GM12878 (cell line): ENCODE results near the gene LCLAT1. TPM values are rescaled to one million over a fixed set of nuclear protein-coding genes. Genes with fewer than 3 reads are reported as not detected.

Experiments used
- ASH2L ChIP-seq: fragments of 300-600, 200-600 bp; sonication (generic); IDR thresholded peaks from 2 replicates; pipeline ENCODE4 v1.6.1; 2017; ENCODE audit warnings: low read depth, mild to moderate bottlenecking, borderline replicate concordance
- BMI1 ChIP-seq: fragments of 450-650 bp; IDR thresholded peaks from 2 replicates; pipeline ENCODE4 v1.6.1; 2016; ENCODE audit warnings: mild to moderate bottlenecking, moderate library complexity, borderline replicate concordance
- CBX5 ChIP-seq: sonication (generic); IDR thresholded peaks from 2 replicates; pipeline ENCODE4 v1.6.1; 2016; ENCODE audit warnings: low read depth, moderate library complexity, mild to moderate bottlenecking, inconsistent platforms
- CREM ChIP-seq: IDR thresholded peaks from 2 replicates; pipeline ENCODE4 v1.6.1; 2014; ENCODE audit warnings: antibody characterized with exemption, low read depth
- DPF2 ChIP-seq: fragments of 450-650 bp; IDR thresholded peaks from 2 replicates; pipeline ENCODE4 v1.6.1; 2017; ENCODE audit warnings: mild to moderate bottlenecking
- LARP7 ChIP-seq: fragments of 450-650 bp; IDR thresholded peaks from 2 replicates; pipeline ENCODE4 v1.6.1; 2017; ENCODE audit warnings: mild to moderate bottlenecking
- MXI1 ChIP-seq: fragments of 150-350 bp; IDR thresholded peaks from 2 replicates; pipeline ENCODE4 v1.6.1; 2011; ENCODE audit warnings: low read depth, mild to moderate bottlenecking, inconsistent platforms, low read length, improper control_type of control experiment
- POLR2A ChIP-seq: IDR thresholded peaks from 2 replicates; pipeline ENCODE4 v1.6.1; 2011; ENCODE audit warnings: low read depth, mild to moderate bottlenecking, low read length
- SMARCA5 ChIP-seq: fragments of 450-650 bp; IDR thresholded peaks from 2 replicates; pipeline ENCODE4 v1.6.1; 2017; ENCODE audit warnings: mild to moderate bottlenecking
- SUPT20H ChIP-seq: IDR thresholded peaks from 2 replicates; pipeline ENCODE4 v1.6.1; 2011; ENCODE audit warnings: low read depth, mild to moderate bottlenecking, low read length, moderate library complexity, borderline replicate concordance; ENCODE audit not compliant: control insufficient read depth
- YBX1 ChIP-seq: fragments of 450-650 bp; IDR thresholded peaks from 2 replicates; pipeline ENCODE4 v1.6.1; 2016; ENCODE audit warnings: antibody characterized with exemption
- ZZZ3 ChIP-seq: IDR thresholded peaks from 2 replicates; pipeline ENCODE4 v1.6.1; 2011; ENCODE audit warnings: low read depth; ENCODE audit not compliant: control insufficient read depth, insufficient read length
- polyA plus RNA-seq, 11 experiments: library from polyadenylated mRNA; depleted of rRNA in 4 of 11; unstranded in 6 of 11; stranded (reverse) in 5 of 11; fragments of >200 nt; fragmentation: Nextera tagmentation in 4 of 11; fragmentation: Illumina TruSeq in 1 of 11; extraction: Ambion mirVana in 4 of 11; extraction: Trizol in 1 of 11; gene quantifications; 1 replicate in 1 of 11; 2 replicates in 10 of 11; pipeline versions ENCODE4 v1.2.1 to v1.2.3, GENCODE V29; 2011 to 2016; ENCODE audit warnings: inconsistent platforms in 2 of 11, missing spikeins in 2 of 11, low read depth in 1 of 11
- total RNA-seq, 4 experiments: library from RNA; depleted of rRNA in 3 of 4; stranded (reverse); fragments of >200 nt in 3 of 4; fragmentation: Illumina TruSeq in 1 of 4; extraction: Trizol in 1 of 4; gene quantifications; 2 replicates each; pipeline versions ENCODE4 v1.2.1 to v1.2.3, GENCODE V29; 2013 to 2021
- TF ChIP-seq, protein P1 (sequence below): IDR thresholded peaks from 2 replicates; pipeline ENCODE4 v1.6.1; 2012; ENCODE audit warnings: low read depth, low read length, improper control_type of control experiment
- TF ChIP-seq, protein P2 (sequence below): fragments of 450-650 bp; IDR thresholded peaks from 2 replicates; pipeline ENCODE4 v1.6.1; 2017; ENCODE audit warnings: mild to moderate bottlenecking, moderate library complexity
- TF ChIP-seq, protein P3 (sequence below): fragments of 450-650 bp; IDR thresholded peaks from 2 replicates; pipeline ENCODE4 v1.6.1; 2017; ENCODE audit warnings: borderline replicate concordance
- TF ChIP-seq, protein P4 (sequence below): IDR thresholded peaks from 2 replicates; pipeline ENCODE4 v1.6.1; 2011; ENCODE audit warnings: mild to moderate bottlenecking, low read depth, low read length, moderate library complexity; ENCODE audit not compliant: insufficient replicate concordance

Gene LCLAT1
- total and polyA plus RNA-seq, 10 of the 15 experiments (the other 5 are each of a cell fraction or from before 2014, with no cell fraction given), result 8.1 to 33.0 (median 15.9) TPM

DNA sequence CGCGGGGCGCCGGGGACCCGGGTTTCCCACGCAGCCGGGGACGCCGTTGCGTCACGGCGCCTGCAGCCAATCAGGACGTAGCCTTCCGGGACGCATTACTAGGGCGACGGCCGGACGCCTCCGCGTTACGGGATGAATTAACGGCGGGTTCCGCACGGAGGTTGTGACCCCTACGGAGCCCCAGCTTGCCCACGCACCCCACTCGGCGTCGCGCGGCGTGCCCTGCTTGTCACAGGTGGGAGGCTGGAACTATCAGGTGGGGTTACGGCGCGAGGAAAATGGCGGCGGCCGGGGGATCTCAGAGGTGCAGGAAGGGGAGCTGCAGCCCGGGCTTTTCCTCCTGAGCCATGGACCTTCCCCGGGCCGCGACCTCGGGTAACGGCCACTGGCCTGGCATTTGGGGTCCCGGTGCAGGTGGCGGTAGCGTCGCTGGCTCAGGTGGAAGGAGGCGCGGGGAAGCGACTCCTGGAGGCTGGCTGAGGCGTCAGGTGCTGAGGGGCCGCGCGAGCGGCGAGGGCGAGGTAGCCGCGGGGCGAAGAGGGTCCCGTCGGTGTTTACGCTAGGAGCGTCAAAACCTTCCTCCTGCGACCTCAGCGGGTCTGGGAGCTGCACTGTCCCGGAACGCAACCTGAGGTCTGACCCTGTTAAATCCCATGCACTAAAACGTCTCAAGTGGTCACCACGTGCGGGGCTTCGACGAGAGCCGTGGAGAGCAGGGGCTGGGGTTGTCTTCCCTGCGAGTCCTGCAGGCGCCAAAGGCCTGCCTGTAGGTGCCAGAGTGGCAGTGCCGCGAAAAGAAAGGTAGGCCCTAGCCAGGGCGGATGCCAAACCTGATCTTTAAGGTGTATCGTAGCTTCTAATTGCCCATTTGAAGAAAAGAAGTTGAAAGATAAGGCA is at the start of gene LCLAT1 (continued):
- 0 out of 2 replicates have a peak, but pooled peaks have one; percentile 75 for TF ChIP-seq CBX5
- peak; percentile 69 for TF ChIP-seq DPF2
- no peak for TF ChIP-seq ZZZ3
- TF ChIP-seq MXI1, result peak; percentile 53; the same call in 1 of the 2 replicates
- TF ChIP-seq, protein P1, sequence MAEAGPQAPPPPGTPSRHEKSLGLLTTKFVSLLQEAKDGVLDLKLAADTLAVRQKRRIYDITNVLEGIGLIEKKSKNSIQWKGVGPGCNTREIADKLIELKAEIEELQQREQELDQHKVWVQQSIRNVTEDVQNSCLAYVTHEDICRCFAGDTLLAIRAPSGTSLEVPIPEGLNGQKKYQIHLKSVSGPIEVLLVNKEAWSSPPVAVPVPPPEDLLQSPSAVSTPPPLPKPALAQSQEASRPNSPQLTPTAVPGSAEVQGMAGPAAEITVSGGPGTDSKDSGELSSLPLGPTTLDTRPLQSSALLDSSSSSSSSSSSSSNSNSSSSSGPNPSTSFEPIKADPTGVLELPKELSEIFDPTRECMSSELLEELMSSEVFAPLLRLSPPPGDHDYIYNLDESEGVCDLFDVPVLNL, result 0 out of 2 replicates have a peak, but pooled peaks have one; percentile 33
- peak; percentile 96 for TF ChIP-seq CREM
- peak; percentile 84 for TF ChIP-seq POLR2A
- TF ChIP-seq LARP7, result peak; percentile 72; the same call in 1 of the 2 replicates
- TF ChIP-seq SMARCA5, result peak; percentile 76; the same call in 1 of the 2 replicates
- TF ChIP-seq, protein P2, sequence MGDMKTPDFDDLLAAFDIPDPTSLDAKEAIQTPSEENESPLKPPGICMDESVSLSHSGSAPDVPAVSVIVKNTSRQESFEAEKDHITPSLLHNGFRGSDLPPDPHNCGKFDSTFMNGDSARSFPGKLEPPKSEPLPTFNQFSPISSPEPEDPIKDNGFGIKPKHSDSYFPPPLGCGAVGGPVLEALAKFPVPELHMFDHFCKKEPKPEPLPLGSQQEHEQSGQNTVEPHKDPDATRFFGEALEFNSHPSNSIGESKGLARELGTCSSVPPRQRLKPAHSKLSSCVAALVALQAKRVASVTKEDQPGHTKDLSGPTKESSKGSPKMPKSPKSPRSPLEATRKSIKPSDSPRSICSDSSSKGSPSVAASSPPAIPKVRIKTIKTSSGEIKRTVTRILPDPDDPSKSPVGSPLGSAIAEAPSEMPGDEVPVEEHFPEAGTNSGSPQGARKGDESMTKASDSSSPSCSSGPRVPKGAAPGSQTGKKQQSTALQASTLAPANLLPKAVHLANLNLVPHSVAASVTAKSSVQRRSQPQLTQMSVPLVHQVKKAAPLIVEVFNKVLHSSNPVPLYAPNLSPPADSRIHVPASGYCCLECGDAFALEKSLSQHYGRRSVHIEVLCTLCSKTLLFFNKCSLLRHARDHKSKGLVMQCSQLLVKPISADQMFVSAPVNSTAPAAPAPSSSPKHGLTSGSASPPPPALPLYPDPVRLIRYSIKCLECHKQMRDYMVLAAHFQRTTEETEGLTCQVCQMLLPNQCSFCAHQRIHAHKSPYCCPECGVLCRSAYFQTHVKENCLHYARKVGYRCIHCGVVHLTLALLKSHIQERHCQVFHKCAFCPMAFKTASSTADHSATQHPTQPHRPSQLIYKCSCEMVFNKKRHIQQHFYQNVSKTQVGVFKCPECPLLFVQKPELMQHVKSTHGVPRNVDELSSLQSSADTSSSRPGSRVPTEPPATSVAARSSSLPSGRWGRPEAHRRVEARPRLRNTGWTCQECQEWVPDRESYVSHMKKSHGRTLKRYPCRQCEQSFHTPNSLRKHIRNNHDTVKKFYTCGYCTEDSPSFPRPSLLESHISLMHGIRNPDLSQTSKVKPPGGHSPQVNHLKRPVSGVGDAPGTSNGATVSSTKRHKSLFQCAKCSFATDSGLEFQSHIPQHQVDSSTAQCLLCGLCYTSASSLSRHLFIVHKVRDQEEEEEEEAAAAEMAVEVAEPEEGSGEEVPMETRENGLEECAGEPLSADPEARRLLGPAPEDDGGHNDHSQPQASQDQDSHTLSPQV, result no peak
- TF ChIP-seq, protein P3, sequence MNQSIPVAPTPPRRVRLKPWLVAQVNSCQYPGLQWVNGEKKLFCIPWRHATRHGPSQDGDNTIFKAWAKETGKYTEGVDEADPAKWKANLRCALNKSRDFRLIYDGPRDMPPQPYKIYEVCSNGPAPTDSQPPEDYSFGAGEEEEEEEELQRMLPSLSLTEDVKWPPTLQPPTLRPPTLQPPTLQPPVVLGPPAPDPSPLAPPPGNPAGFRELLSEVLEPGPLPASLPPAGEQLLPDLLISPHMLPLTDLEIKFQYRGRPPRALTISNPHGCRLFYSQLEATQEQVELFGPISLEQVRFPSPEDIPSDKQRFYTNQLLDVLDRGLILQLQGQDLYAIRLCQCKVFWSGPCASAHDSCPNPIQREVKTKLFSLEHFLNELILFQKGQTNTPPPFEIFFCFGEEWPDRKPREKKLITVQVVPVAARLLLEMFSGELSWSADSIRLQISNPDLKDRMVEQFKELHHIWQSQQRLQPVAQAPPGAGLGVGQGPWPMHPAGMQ, result no peak
- TF ChIP-seq BMI1, result no peak; the same call in 1 of the 2 replicates
- no peak for TF ChIP-seq YBX1
- no peak for TF ChIP-seq SUPT20H
- TF ChIP-seq ASH2L, result peak; percentile 97
- TF ChIP-seq, protein P4, sequence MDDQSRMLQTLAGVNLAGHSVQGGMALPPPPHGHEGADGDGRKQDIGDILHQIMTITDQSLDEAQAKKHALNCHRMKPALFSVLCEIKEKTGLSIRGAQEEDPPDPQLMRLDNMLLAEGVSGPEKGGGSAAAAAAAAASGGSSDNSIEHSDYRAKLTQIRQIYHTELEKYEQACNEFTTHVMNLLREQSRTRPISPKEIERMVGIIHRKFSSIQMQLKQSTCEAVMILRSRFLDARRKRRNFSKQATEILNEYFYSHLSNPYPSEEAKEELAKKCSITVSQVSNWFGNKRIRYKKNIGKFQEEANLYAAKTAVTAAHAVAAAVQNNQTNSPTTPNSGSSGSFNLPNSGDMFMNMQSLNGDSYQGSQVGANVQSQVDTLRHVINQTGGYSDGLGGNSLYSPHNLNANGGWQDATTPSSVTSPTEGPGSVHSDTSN, result no peak
